Cardiac fibroblast (primary cell): ENCODE data around the gene CTSD.
"Not testable (repeated sequence)": the region's sequence is repeated elsewhere in the genome, so short reads cannot be mapped to it uniquely, and the experiment has no call there.

Source experiments
- DNase-seq, 2 donors: peaks; one replicate each; pipeline versions ENCODE4 v3.0.0 to v3.0.0-alpha.2; 2010; ENCODE audit warnings: low read depth in 2 of 2
- H3K4me3 ChIP-seq, 2 donors: replicated peaks in 1 of 2; 1 replicate in 1 of 2; 2 replicates in 1 of 2; pipeline ENCODE4 v1.5.1; 2011; ENCODE audit warnings: low read depth in 2 of 2, low read length in 2 of 2, mild to moderate bottlenecking in 2 of 2, moderate library complexity in 1 of 2
- TF ChIP-seq, protein P1 (sequence below): IDR thresholded peaks from one replicate; pipeline ENCODE4 v1.5.1; 2011; ENCODE audit warnings: low read depth, mild to moderate bottlenecking, low read length, inconsistent platforms

The CTSD gene

DNA sequence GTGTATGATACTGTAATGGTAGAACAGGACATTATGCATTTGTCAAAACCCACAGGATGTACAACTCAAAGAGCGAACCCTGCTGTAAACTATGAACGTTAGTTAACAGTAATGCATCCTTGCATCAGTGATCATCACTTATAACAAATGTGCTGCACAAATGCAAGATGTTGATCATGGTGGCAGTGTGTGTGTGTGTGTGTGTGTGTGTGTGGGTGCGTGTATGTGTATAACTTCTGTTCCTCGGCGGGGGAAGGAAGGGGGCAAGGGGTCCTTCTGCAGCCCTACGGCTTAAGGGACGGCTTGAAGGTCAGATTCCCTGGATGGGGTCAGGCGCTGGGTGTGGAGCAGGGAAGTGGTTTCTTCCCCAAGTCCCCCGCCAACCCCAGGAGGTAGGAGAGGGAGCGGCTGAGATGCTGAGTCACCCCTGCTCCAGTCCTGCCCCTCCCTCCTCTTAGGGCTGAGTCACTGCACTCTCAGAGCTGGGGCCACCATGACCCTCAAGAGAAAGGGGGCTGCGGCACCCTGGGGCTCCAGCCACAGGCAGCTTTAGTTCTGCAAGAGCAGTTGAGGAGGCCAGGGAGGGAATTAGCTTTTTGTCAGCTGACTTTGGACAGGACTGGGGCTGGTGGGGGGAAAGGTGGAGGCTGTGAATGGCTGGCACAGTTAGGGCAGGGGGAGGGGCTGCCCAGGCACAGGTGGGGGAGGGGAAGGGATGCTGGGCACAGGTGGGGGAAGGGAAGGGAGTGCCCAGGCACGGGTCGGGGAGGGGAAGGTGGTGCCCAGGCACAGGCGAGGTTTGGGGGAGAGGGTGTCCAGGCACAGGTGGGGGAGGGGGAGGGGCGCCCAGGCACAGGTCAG lies 8.8 kb upstream of the CTSD start:
- TF ChIP-seq, protein P1, sequence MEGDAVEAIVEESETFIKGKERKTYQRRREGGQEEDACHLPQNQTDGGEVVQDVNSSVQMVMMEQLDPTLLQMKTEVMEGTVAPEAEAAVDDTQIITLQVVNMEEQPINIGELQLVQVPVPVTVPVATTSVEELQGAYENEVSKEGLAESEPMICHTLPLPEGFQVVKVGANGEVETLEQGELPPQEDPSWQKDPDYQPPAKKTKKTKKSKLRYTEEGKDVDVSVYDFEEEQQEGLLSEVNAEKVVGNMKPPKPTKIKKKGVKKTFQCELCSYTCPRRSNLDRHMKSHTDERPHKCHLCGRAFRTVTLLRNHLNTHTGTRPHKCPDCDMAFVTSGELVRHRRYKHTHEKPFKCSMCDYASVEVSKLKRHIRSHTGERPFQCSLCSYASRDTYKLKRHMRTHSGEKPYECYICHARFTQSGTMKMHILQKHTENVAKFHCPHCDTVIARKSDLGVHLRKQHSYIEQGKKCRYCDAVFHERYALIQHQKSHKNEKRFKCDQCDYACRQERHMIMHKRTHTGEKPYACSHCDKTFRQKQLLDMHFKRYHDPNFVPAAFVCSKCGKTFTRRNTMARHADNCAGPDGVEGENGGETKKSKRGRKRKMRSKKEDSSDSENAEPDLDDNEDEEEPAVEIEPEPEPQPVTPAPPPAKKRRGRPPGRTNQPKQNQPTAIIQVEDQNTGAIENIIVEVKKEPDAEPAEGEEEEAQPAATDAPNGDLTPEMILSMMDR = no peak
- peak; percentile 89 to 90 for DNase-seq
- H3K4me3 ChIP-seq = peak overlapping the region in 1 of 2 donors; percentile 10

DNA sequence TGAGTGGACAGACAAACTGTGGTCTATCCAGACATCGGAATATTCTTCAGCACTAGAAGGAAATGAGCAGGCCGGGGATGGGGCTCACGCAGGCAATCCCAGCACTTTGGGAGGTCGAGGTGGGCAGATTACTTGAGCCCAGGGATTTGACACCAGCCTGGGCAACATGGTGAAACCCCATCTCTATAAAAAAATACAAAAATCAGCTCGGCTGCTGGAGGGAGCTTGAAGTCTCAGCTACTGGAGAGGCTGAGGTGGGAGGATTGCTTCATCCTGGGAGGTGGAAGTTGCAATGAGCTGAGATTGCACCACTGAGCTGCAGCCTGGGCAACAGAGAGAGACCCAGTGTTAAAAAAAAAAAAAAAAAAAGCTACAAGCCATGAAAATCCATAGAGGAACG lies 8.0 kb upstream of the CTSD start:
- TF ChIP-seq, protein P1 = no peak
- peak; percentile 84 to 88 for DNase-seq
- no peak overlapping the region for H3K4me3 ChIP-seq

- DNase-seq = no peak
- H3K4me3 ChIP-seq = no peak overlapping the region
- TF ChIP-seq, protein P1 = no peak
Observed at GRCh38 chr11:1771273-1771672, 7.5 kb upstream of the CTSD start.

DNA sequence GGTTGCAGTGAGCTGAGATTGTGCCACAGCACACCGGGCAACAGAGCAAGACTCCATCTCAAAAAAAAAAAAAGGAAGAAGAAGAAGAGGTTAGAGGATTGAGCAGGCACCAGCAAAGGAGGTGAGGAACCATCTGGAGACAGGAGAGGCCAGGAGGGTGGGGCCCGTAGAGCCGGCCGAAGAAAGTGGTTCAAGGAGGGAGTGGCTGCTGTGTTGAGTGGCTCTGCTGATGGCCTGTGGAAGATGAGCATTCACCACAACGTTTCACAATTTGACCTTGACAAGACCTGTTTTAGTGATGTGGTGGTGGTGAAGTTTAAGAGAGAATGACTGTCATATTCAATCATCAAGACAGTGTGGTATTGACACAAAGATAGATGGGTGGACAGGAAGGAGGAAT lies 6.8 kb upstream of the CTSD start:
- DNase-seq = no peak
- no peak overlapping the region for H3K4me3 ChIP-seq
- TF ChIP-seq, protein P1 = no peak

GRCh38 chr11:1770061-1770460 lies 6.3 kb upstream of the CTSD start:
- TF ChIP-seq, protein P1 = no peak
- no peak overlapping the region for H3K4me3 ChIP-seq
- DNase-seq = no peak

GRCh38 chr11:1769304-1769936 lies 5.7 kb upstream of the CTSD start:
- not testable (repeated sequence) for H3K4me3 ChIP-seq, DNase-seq

- TF ChIP-seq, protein P1 = no peak
- no peak overlapping the region for H3K4me3 ChIP-seq
- DNase-seq = no peak
Observed at GRCh38 chr11:1768141-1768469, 4.4 kb upstream of the CTSD start.
